Panc1 (cell line): ENCODE data around the gene NCKAP1.
"Not testable (repeated sequence)": the region's sequence is repeated elsewhere in the genome, so short reads cannot be mapped to it uniquely, and the experiment has no call there.

Experiments
- POLR2AphosphoS5 ChIP-seq: IDR thresholded peaks from 2 replicates; pipeline ENCODE4 v1.6.1; 2012; ENCODE audit warnings: mild to moderate bottlenecking, low read depth, low read length, moderate library complexity
- TF ChIP-seq, protein P1 (sequence below): fragments of 450-650 bp; IDR thresholded peaks from 2 replicates; pipeline ENCODE4 v1.5.1; 2017; ENCODE audit warnings: mild to moderate bottlenecking

DNA sequence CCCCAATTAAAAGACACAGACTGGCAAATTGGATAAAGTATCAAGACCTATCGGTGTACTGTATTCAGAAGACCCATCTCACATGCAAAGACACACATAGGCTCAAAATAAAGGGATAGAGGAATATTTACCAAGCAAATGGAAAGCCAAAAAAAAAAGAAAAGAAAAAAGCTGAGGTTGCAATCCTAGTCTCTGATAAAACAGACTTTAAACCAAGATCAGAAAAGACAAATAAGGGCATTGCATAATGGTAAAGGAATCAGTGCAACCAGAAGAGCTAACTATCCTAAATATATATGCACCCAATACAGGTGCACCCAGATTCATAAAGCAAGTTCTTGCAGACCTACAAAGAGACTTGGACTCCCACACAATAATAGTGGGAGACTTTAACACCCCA, 161.6 kb downstream of the NCKAP1 start:
- TF ChIP-seq, protein P1, sequence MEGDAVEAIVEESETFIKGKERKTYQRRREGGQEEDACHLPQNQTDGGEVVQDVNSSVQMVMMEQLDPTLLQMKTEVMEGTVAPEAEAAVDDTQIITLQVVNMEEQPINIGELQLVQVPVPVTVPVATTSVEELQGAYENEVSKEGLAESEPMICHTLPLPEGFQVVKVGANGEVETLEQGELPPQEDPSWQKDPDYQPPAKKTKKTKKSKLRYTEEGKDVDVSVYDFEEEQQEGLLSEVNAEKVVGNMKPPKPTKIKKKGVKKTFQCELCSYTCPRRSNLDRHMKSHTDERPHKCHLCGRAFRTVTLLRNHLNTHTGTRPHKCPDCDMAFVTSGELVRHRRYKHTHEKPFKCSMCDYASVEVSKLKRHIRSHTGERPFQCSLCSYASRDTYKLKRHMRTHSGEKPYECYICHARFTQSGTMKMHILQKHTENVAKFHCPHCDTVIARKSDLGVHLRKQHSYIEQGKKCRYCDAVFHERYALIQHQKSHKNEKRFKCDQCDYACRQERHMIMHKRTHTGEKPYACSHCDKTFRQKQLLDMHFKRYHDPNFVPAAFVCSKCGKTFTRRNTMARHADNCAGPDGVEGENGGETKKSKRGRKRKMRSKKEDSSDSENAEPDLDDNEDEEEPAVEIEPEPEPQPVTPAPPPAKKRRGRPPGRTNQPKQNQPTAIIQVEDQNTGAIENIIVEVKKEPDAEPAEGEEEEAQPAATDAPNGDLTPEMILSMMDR, result not testable (repeated sequence)
- TF ChIP-seq POLR2AphosphoS5, result not testable (repeated sequence)
